AG10803 (cell line): ENCODE measurements around the gene PRKAG2.
"Not testable (repeated sequence)": the region's sequence is repeated elsewhere in the genome, so short reads cannot be mapped to it uniquely, and the experiment has no call there.

Experiments
- DNase-seq: peaks from one replicate; pipeline ENCODE4 v3.0.0; 2010; ENCODE audit warnings: low read depth
- H3K4me3 ChIP-seq: 2 replicates; pipeline ENCODE4 v1.5.1; 2011; ENCODE audit warnings: mild to moderate bottlenecking, low read length, control low read depth
- CTCF ChIP-seq: conservative IDR thresholded peaks from 2 replicates; pipeline ENCODE4 v1.5.1; 2011; ENCODE audit warnings: mild to moderate bottlenecking, low read length, control low read depth, inconsistent platforms

PRKAG2 gene

GRCh38 chr7:151921451-151921850 is 44.5 kb upstream of the PRKAG2 start:
- no peak for TF ChIP-seq CTCF
- H3K4me3 ChIP-seq: no peak overlapping the region
- no peak for DNase-seq

GRCh38 chr7:151920488-151920887 is 43.6 kb upstream of the PRKAG2 start:
- no peak overlapping the region for H3K4me3 ChIP-seq
- DNase-seq: no peak
- TF ChIP-seq CTCF: no peak

GRCh38 chr7:151919595-151919994 is 42.7 kb upstream of the PRKAG2 start:
- no peak overlapping the region for H3K4me3 ChIP-seq
- no peak for TF ChIP-seq CTCF
- no peak for DNase-seq

GRCh38 chr7:151918510-151918843 is 41.6 kb upstream of the PRKAG2 start:
- H3K4me3 ChIP-seq: no peak overlapping the region
- DNase-seq: no peak
- no peak for TF ChIP-seq CTCF

- DNase-seq: no peak
- H3K4me3 ChIP-seq: no peak overlapping the region
- no peak for TF ChIP-seq CTCF
Measured at GRCh38 chr7:151917791-151918509, 41.0 kb upstream of the PRKAG2 start.

GRCh38 chr7:151914051-151914450 is 37.1 kb upstream of the PRKAG2 start:
- DNase-seq: no peak
- no peak for TF ChIP-seq CTCF
- H3K4me3 ChIP-seq: no peak overlapping the region

GRCh38 chr7:151910655-151911054 is 33.7 kb upstream of the PRKAG2 start:
- not testable (repeated sequence) for H3K4me3 ChIP-seq, DNase-seq

GRCh38 chr7:151907115-151907514 is 30.2 kb upstream of the PRKAG2 start:
- DNase-seq, H3K4me3 ChIP-seq: not testable (repeated sequence)
